GM21367 (cell line): ENCODE measurements around the gene ALDH1L1.

Experiments used
- ATAC-seq: cut with Tn5 transposase; IDR thresholded peaks from one replicate; pipeline ENCODE4 v1.9.1; 2021; ENCODE audit not compliant: unreplicated experiment

ALDH1L1 gene

DNA sequence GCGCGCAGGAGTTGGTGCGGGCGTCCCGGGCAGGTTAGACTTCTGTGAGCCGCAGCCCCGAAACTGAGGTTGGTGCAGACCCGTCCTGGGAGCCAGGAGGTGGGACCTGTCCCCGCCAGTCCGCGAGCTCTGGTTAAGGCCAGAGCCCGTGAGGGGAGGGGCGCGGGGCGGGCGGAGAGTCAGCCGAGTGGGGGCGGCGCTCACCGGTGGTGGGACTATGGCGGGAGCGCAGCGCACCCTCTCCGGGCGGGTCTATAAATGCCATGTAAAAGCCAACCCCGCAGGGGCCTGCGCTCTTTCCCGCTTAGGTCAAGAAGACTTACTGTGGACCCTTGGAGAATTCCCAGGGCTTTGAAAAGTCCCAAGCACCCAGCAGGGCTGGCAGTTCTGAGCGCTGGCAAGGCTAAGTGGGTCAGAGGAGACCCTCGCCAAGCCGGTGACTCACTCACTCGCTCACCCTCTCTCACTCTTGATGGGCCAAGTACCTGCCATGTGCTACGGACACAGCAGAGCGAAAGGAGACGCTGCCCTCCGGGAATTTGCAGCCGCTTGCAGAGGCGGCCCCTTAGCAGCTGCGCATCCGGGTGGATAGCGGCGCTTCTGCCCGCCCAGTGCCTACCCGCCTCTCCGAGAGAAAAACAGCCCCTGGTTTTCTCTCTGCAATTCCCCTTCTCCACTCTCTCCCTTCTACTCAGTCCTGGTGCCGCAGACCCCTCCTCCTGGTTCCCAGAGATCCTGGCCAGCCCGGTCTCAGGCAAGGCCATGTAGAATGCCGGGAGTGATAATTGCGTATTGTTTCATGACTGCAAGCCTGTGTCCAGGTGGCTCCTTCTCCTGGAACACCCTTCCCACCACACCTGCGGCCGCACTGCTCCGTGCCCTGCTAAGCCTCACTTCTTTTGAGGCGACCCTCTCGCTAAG, at the start of gene ALDH1L1:
ALDH1L1 (minus strand) TSS at position 110 of the 921 bp plus-strand sequence. CDS start 19,607 bp downstream, outside the sequence.
- ATAC-seq: no peak

DNA sequence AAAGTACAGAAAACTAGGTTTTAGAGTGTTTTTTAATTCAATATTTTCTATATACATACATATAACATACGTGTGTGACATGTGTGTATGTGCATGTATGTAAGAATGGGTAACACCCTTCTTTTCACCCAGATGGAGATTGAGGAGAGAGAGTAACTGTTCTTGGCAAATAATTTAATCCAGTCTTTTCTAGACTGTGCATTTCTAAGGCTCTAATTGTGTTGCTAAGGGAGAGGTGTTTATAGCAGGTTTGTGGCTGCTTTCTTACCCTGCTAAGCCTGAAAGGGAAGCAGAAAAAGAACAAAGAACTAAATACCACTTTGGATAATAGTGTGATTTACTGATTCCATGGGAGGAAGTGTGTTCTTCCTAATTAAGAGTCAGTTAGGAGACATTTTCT, 46.0 kb upstream of the ALDH1L1 start:
- no peak for ATAC-seq

DNA sequence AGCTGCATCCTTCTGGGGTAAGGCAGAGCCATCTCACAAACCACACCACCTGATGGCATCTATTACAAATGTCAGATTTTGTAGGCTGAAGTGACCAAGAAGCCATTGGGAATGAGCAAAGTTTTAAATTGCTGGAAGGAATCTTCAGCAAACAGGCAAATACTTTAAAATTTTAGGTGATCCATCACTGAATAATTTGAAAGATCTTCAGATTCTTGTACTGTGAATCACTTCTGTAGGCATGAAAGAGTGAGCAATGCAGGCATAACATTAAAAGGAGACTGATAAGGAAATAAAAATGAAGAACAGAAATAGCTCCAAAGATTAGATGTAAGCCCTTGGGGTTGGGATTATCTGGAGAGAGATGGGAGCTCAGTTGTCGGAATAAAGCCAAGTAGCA, 36.0 kb upstream of the ALDH1L1 start:
- ATAC-seq: no peak

DNA sequence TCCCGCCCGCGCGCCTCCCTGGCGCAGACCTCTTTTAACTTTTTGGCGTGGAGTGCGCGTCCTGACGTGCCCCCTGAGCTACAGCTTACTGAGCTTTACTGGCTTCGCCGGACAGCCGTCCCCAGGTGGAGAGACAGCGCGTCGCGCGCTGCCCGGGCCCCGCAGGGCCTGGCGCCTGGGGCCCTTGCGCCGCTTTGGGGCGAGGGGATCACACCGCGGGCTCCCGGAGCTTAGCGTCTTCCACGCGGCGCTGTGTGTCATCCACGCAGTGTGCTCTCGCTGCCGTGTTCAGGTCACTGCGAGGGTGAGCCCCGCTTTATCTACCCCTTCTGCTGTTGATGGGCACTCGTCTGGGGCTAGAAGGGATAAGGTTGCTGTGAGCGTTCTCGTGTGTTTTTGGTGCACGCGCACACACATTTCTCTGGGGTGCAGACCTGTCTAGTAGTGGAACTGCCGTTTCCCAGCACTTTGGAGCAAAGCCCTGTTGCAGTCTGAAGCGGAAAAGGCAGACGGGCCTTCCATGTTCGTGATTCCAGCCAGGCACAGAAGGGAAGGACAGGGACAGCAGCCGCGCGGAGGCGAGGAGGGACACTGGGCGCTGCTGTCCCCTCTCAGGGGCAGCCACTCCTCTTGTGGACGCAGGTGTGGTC, 33.1 kb upstream of the ALDH1L1 start:
- ATAC-seq: no peak

DNA sequence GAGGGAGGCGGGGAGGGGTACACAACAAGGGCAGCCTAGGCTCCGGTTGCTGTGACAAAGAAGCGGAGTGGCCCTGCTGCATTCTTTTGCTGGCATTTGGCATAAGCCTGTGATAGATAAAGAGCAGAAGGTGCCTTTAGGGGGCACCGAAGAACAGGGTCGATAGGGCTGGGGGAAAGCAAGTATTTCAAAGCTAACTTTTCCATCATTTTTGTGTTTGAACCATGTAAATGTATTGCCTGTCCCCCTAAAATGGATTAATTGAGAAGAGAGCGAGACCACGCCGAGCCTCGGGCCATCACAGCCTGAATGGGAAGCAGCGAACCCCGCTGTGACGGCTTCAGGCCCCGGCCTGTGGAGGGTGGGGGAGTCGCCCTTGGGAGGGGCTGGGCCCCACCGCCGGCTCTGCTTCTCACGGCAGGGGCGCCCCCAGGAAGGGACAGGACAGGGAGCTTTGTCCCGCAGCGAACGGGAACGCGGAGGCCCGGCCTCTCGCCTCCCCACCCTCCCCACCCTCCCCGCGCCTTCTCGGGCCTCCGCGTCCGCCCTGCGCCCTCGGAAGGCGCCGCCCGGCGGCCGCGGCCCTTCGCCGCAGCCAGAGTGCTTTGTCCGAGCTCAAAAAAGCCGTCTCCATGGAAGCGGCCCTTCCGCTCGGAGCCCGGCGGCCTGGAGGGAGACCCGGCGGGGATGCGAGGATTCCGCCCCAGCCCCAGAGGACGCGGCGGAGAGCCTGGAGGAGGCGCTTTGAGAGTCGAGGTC, 32.4 kb upstream of the ALDH1L1 start:
- no peak for ATAC-seq

DNA sequence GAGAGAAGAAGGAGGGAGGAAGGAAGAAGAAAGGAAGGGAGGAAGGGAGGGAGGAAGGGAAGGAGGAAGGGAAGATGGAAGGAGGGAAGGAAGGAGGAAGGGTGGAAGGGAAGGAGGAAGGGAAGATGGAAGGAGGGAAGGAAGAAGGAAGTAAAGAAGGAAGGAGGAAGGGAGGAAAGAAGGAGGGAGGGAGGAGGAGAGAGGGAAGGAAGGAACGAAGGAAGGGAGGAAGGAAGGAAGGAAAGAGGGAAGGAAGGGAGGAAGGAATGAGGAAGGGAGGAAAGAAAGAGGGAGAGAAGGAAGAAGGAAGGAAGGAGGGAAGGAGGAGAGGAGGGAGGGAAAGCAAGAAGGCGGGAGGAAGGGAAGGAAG, 31.8 kb upstream of the ALDH1L1 start:
- no peak for ATAC-seq

DNA sequence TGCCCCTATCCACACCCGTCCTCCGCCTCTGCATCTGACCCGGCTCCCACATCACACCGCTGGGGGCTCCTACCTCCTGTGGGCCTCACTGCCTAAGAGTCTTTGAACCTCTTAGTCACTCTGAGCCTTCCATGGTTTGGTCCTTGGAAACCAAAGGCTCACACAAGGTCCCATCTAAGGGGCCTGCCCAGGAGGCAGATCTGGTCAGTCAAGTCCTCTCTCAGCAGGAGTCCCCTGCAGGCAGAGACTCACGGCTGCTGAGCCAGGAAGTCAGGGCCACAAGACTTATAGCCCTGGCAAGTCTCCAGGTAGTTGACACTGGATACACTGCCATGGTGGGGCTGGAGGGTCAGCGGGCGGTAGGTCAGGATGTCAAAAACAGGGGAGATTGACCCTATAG, 31.2 kb upstream of the ALDH1L1 start:
- ATAC-seq: no peak

DNA sequence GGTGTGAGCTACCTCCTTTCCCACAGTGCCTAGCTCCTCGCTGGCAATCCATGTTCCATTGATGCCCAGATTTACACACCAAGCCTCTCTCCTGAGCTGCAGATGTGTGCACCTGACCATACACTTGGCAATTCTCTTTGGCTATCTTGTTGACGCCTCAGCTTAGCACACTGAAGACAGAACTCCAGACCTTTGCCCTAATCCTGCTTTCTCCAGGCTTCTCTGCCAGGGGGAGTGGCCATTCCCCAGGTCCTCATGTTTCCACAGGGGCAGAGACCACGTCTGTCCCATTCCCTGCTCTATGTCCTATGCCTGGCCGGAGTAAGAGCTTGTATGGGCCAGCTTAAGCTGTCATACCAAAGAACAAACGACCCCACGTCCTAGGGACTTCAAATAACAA, 30.2 kb upstream of the ALDH1L1 start:
- no peak for ATAC-seq

DNA sequence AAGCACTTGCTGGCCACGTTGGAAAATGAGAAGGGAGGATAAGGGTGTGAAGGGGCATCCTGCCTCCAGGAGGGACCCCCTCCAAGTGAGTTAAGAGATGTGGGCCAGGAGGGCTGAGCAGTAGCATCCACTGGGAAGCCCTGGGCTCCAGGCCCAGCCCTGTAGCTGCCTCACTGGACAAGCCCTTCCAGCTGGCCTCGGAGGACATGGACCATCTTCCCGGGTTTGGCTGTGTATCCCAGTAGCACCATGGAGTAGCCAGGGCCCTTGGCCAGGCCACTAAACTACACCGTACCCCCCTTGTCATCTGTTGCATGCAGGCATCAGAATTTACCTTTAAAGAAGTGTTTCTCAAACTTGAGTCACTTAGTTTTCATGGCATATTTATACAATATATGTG, 29.4 kb upstream of the ALDH1L1 start:
- ATAC-seq: no peak

DNA sequence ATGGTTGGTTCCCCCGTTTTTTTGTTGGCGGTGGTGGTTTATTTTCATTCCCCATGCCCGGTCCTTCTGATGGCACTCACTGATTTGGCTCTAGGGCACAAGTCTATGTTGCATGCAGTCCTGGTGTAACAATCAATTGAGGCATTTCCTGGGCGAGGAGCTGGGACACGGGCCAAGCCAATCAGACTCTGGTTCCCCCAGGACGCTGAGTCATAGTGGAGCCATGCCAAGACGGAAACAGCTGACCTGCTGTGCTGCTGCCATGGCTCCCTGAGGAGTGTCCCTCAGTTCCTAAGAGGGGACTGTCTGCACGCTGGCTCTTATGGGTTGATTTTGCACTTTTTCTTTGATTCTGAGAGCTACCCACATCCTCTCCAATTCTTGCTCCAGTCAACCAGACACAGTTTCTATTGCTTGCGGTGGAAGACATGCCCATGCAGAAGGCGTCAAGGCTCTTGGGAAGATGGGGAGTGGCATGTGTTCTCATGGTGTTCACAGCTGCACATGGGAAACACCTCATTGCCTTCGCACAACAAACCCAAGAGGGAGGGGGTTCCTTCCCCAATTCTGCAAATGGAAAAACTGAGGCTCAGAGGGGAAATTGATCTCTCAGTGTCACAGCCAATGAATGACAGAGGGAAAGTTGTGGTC, 28.3 kb upstream of the ALDH1L1 start:
- ATAC-seq: no peak

DNA sequence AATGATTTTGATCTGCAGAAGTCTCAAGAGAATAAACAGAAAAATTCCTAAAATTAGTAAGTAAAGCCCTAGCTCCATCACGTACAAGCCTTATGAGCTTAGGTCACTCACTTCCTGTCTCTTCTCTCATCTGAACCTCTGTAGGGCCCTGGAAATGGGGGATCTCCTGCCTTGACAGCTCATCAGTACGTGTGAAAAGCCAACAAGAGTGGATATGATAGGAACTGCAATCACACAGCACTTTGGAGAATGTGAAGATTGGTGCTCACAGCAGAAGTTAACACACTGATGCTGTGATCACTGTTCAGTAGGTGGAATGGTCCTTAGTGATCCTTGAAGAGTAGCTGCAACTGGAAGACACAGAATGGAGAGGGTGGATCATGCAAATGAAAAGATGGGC, 27.8 kb upstream of the ALDH1L1 start:
- no peak for ATAC-seq

DNA sequence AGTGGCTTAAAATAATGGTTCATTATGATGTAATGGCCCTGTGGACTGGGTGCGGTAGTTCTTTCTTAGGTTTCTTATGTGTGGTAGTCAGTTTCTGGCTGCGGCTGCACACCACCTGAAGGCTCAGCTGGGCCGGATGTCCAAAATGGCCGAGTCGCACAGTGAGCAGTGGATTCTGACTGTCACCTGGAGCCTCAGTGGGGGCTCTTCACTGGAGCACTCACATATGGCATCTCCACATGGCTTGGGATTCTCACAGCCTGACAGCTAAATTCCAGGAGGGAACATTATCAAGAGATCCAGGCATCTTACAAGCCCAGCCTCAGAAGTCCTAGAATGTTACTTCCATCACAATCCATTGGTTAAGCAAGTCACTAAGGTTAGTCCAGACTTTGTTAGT, 26.8 kb upstream of the ALDH1L1 start:
- ATAC-seq: no peak

DNA sequence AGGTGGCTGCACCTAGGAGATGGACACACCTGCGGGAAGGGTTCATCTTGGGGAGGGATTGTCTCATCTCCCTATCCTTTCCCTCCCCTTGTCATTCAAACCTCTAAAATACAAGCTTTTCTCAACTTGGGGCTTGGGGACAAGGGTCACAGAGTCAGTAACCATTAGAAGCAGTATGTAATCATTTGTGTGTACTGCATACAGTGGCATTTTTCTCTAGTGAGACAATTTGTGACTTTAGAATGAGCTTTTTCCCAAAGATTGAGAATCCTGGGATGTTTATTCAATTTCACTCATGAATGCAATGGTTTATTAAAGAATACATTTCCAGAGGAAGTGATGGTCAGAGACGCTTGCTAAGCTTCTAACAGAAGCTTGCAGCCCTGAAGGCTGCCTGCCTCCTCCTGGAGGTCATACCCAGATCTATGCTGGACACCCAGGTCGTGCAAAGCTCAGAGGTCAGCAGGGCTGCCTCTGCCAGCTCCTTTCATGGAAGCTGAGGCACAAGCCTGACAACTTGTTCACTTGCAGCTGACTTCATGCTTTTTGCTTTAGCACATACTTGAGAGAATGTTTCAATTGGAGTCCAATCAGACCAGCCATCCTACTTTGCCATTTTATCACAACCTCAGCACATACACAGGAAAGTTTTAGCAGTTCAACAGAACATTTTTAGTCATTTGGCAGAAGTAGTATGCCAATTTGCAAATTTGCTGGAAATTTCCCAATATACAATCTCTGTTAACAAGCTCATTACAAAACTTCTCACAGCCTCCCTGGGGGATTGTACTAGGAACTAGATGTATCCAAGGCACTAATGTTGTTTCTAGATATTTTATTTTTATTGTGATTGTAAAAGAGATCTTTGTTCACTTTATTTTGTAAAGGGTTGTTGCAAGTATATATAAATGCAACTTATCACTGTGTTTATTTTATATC, 25.6 kb upstream of the ALDH1L1 start:
- no peak for ATAC-seq

DNA sequence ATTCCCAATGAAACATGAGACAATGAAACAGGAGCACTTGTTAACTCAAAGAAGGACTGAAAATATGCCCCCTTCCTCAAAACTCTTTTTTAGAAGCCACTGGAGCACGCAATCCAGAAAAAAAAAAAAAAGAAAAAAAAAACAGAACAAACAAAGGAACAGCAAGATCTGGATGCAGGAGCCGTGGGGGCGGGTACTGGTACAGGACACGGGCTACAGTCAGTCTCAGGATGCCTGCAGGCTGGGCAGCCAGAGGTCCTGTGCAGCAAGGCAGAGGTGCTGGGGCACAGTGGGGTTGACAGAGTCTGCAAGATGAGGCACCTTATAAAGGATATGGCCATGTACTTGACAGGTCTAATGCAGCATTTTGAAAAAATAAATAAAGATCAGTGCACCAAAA, 22.3 kb upstream of the ALDH1L1 start:
- no peak for ATAC-seq

DNA sequence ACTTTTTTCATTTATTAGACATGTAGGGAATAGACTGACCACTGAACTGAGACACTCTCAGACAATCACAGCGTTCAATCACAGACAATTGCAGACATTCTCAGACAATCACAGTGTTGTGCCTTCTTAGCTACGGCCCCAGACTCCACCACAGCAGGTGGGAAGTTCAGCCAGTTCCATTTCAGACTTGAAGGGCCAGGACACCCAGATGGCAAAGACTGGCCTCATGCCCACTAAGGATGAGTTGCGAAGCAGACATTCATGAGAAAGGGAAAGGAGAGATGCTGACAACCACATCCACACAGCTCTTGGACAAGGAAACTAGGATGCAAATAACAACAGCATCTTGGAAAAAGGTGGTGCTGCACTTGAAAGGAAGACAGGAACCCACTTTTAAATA, 21.9 kb upstream of the ALDH1L1 start:
- ATAC-seq: no peak

DNA sequence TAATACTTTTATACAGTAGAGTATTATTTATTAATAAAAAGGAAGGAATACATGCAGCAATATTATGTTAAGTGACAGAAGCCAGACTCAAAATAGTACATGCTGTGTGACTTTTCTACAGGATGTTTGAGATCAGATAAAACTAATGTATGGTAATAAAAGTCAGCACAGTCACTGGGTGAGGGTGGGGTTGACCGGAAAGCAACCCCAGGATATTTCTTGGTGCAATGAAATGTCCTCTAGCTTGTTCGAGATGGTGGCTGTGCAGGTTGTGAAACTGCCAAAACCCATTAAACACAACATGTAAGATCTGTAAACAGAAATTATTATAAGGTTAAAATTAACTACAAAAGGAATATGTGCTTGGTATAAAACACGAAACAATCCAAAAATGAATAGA, 20.8 kb upstream of the ALDH1L1 start:
- ATAC-seq: no peak

DNA sequence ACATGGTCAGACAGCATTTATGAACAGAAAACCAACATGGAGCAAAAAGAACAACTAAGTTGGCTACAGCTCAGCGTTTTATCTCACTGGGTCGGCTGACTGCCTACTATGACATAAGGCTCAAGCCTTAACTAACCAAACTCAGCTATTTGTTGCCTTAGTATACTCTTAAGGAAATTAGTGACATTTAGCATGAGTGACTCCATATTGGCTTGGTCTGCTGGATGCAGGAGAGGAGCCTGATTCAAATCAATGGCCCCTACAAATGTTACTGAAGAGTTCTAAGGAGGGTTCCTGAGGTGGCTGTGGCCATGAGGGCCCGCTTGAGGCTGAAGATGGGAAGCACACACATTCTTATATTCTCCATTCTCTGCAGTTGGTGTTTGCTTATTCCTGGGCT, 20.1 kb upstream of the ALDH1L1 start:
- ATAC-seq: no peak

DNA sequence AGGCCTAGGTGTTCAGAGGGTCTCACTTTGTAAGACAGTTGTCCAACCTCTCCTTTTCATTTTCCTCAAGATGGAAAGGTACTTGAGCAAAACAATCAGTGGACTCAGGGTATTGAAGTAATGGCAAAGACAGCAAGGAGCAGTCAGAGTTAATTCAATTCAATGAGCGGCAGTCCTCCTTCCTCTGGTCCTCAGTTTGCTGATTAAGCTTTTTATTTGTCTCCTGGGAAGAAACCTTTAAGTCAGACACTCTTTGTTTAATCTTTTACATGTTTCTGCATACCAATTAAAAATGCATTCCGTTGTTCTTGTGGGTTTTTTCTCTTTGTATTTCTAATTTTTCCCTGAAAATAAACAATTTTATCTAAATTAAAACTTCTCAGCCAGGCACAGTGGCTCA, 18.9 kb upstream of the ALDH1L1 start:
- ATAC-seq: no peak

DNA sequence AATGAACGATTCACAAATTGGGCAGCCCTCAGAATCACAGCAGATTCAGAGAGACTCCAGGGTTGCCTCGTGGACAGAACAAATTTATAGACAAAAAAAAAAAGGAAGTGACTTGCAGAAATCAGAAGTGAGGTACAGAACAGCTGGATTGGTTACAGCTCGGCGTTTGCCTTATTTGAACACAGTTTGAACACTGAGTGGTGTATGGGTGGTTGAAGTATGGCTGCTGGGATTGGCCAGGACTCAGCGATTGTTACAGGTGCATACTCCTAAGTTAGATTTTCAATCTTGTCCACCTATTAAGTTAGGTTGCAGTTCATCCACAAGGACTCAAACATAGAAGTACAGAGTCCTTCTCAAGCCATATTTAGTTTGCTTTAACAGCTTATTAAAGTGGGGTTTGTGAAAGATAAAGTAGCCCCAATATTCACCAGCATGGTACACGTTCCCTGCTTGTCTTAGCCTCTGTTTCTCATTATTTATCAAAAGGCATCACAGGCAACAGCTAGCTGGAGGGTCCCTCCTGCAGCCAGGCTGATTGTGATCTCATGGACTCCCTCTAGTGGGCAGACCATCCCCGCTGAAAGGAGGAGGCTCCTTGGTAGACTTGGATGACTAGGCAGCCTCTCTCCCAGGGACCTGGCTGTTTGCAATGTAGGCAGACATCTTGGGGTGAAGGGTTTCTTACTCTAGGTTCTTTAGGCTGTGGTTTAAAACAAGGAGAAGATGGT, 17.6 kb upstream of the ALDH1L1 start:
- no peak for ATAC-seq

DNA sequence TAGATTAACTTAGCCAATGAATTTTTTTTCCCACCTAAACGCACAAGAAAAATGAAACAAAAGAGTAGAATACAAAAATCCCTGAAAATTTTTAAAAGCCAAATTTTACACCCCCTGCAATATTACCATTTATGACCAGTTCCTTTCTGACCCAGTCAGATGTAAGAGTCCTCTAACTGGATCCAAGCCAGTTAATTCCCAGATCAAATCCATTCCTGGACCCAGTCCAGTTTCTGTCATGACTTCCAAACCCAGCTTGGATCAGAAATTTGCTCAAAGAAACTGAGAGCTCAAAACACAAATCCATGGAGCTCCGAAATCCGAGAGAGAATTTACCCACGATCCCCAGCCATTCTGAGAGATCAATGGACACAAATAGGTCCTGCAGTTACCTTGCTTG, 17.0 kb upstream of the ALDH1L1 start:
- no peak for ATAC-seq
